SK-N-SH treated with all-trans-retinoic acid at 6 μM for 48 hours (cell line): Measurements from ENCODE around the gene CCNA1.

Source experiments
- ATAC-seq: fragments of 200-7000 bp; cut with Tn5 transposase; 3 replicates; pipeline ENCODE4 v1.9.1; 2020; ENCODE audit warnings: mild to moderate bottlenecking, moderate library complexity
- ARNTL ChIP-seq: fragments of 450-650 bp; formaldehyde crosslinking; IDR thresholded peaks from 2 replicates; pipeline ENCODE4 v1.5.0; 2020; ENCODE audit warnings: low read depth, mild to moderate bottlenecking, moderate library complexity, borderline replicate concordance
- CSDC2 ChIP-seq: fragments of 250-450 bp; sonication (Bioruptor Pico); IDR thresholded peaks from 2 replicates; pipeline ENCODE4 v1.5.0; 2020; ENCODE audit warnings: mild to moderate bottlenecking, moderate library complexity
- ESRRG ChIP-seq: fragments of 250-450 bp; sonication (Bioruptor Pico); IDR thresholded peaks from 2 replicates; pipeline ENCODE4 v1.6.1; 2021; ENCODE audit warnings: mild to moderate bottlenecking
- GLIS3 ChIP-seq: fragments of 250-450 bp; sonication (Bioruptor Pico); IDR thresholded peaks from 2 replicates; pipeline ENCODE4 v1.5.0; 2020; ENCODE audit warnings: mild to moderate bottlenecking, moderate library complexity
- ISL1 ChIP-seq: fragments of 250-450 bp; sonication (Bioruptor Pico); IDR thresholded peaks from 2 replicates; pipeline ENCODE4 v2.1.2; 2022; ENCODE audit warnings: mild to moderate bottlenecking, moderate library complexity
- OSR1 ChIP-seq: fragments of 250-450 bp; sonication (Bioruptor Pico); IDR thresholded peaks from 2 replicates; pipeline ENCODE4 v1.8.0; 2022; ENCODE audit warnings: moderate library complexity, mild to moderate bottlenecking, inconsistent platforms
- PPARA ChIP-seq: fragments of 250-450 bp; sonication (Bioruptor Pico); IDR thresholded peaks from 2 replicates; pipeline ENCODE4 v1.5.0; 2020; ENCODE audit warnings: mild to moderate bottlenecking, borderline replicate concordance
- RARB ChIP-seq: fragments of 250-450 bp; sonication (Bioruptor Pico); IDR thresholded peaks from 2 replicates; pipeline ENCODE4 v1.8.0; 2021; ENCODE audit warnings: mild to moderate bottlenecking, moderate library complexity
- SNAI2 ChIP-seq: fragments of 250-450 bp; sonication (Bioruptor Pico); IDR thresholded peaks from 2 replicates; pipeline ENCODE4 v1.5.0; 2020; ENCODE audit warnings: mild to moderate bottlenecking, moderate library complexity
- TCF4 ChIP-seq: fragments of 250-450 bp; sonication (Bioruptor Pico); IDR thresholded peaks from 2 replicates; pipeline ENCODE4 v1.8.0; 2021; ENCODE audit warnings: mild to moderate bottlenecking, moderate library complexity, borderline replicate concordance
- TOX ChIP-seq: fragments of 250-450 bp; sonication (Bioruptor Pico); IDR thresholded peaks from 2 replicates; pipeline ENCODE4 v1.8.0; 2021; ENCODE audit warnings: mild to moderate bottlenecking, moderate library complexity, borderline replicate concordance
- ZC3H10 ChIP-seq: fragments of 250-450 bp; sonication (Bioruptor Pico); IDR thresholded peaks from 2 replicates; pipeline ENCODE4 v1.5.1; 2021; ENCODE audit warnings: mild to moderate bottlenecking, moderate library complexity
- ZFP3 ChIP-seq: fragments of 250-450 bp; sonication (Bioruptor Pico); IDR thresholded peaks from 2 replicates; pipeline ENCODE4 v1.5.0; 2020; ENCODE audit warnings: mild to moderate bottlenecking, moderate library complexity
- ZFP30 ChIP-seq: fragments of 450-650 bp; formaldehyde crosslinking; IDR thresholded peaks from 2 replicates; pipeline ENCODE4 v1.5.0; 2022; ENCODE audit warnings: mild to moderate bottlenecking, moderate library complexity
- ZNF565 ChIP-seq: fragments of 450-650 bp; formaldehyde crosslinking; conservative IDR thresholded peaks from 2 replicates; pipeline ENCODE4 v1.5.0; 2020; ENCODE audit warnings: low read depth, mild to moderate bottlenecking, moderate library complexity
- ZNF70 ChIP-seq: fragments of 450-650 bp; formaldehyde crosslinking; IDR thresholded peaks from 2 replicates; pipeline ENCODE4 v1.5.0; 2020; ENCODE audit warnings: mild to moderate bottlenecking, moderate library complexity
- ZNF8 ChIP-seq: fragments of 450-650 bp; formaldehyde crosslinking; IDR thresholded peaks from 2 replicates; pipeline ENCODE4 v1.5.0; 2020; ENCODE audit warnings: mild to moderate bottlenecking, moderate library complexity
- TF ChIP-seq, protein P1 (sequence below): fragments of 250-450 bp; sonication (Bioruptor Pico); IDR thresholded peaks from 2 replicates; pipeline ENCODE4 v1.8.0; 2020; ENCODE audit warnings: mild to moderate bottlenecking, moderate library complexity, borderline replicate concordance
- TF ChIP-seq, protein P2 (sequence below): fragments of 250-450 bp; sonication (Bioruptor Pico); IDR thresholded peaks from 2 replicates; pipeline ENCODE4 v1.5.0; 2020; ENCODE audit warnings: mild to moderate bottlenecking, moderate library complexity
- TF ChIP-seq, protein P3 (sequence below): fragments of 250-450 bp; sonication (Bioruptor Pico); IDR thresholded peaks from 2 replicates; pipeline ENCODE4 v1.5.1; 2021; ENCODE audit warnings: mild to moderate bottlenecking, moderate library complexity
- TF ChIP-seq, protein P4 (sequence below): fragments of 250-450 bp; sonication (Bioruptor Pico); IDR thresholded peaks from 2 replicates; pipeline ENCODE4 v1.5.1; 2020; ENCODE audit warnings: low read depth, mild to moderate bottlenecking, moderate library complexity
- TF ChIP-seq, protein P5 (sequence below): fragments of 250-450 bp; sonication (Bioruptor Pico); IDR thresholded peaks from 2 replicates; pipeline ENCODE4 v1.8.0; 2021; ENCODE audit warnings: low read depth, mild to moderate bottlenecking, moderate library complexity, borderline replicate concordance

CCNA1 gene

DNA sequence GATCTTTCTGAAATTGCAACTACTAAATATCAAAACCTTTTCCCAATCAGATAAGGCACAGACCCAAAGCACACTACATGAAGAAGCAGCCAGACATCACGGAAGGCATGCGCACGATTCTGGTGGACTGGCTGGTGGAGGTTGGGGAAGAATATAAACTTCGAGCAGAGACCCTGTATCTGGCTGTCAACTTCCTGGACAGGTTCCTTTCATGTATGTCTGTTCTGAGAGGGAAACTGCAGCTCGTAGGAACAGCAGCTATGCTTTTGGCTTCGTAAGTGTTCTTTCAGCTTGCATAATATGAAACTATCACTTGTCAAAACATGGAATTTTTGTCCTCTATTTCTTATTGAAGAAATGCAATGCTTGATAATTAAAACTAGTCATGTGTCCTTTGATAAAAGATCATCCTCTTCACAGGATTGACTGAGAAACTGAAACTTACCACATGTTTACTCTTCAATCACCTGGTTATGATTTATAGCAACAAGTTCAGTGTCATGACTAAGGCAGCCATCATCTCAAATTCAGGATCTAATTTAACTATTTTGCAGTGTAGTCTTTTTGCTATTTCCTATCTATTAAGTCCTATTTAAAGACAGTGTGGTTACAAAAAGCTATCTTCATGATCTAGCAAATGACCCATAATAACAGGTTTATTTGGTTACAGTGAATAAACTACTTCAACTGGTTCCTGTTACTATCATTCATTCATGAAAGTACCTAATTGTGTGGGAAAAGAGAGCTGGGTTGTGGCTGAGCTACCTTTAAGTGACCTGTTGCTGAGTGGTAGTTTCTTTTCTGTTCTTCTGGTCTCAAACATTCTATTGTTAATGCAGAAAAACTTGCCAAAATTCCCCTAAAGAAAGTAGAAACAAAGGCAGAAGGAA, 6.5 kb downstream of the CCNA1 start:
- no peak for TF ChIP-seq ZC3H10 (CRISPR knock-in tag)
- no peak for TF ChIP-seq CSDC2 (CRISPR knock-in tag)
- TF ChIP-seq ZNF70 (CRISPR knock-in tag): no peak
- TF ChIP-seq ZFP3 (CRISPR knock-in tag): no peak
- TF ChIP-seq ESRRG (CRISPR knock-in tag): no peak
- TF ChIP-seq ZNF565 (CRISPR knock-in tag): no peak
- TF ChIP-seq, protein P1, sequence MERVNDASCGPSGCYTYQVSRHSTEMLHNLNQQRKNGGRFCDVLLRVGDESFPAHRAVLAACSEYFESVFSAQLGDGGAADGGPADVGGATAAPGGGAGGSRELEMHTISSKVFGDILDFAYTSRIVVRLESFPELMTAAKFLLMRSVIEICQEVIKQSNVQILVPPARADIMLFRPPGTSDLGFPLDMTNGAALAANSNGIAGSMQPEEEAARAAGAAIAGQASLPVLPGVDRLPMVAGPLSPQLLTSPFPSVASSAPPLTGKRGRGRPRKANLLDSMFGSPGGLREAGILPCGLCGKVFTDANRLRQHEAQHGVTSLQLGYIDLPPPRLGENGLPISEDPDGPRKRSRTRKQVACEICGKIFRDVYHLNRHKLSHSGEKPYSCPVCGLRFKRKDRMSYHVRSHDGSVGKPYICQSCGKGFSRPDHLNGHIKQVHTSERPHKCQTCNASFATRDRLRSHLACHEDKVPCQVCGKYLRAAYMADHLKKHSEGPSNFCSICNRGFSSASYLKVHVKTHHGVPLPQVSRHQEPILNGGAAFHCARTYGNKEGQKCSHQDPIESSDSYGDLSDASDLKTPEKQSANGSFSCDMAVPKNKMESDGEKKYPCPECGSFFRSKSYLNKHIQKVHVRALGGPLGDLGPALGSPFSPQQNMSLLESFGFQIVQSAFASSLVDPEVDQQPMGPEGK (CRISPR knock-in tag): no peak
- TF ChIP-seq, protein P2, sequence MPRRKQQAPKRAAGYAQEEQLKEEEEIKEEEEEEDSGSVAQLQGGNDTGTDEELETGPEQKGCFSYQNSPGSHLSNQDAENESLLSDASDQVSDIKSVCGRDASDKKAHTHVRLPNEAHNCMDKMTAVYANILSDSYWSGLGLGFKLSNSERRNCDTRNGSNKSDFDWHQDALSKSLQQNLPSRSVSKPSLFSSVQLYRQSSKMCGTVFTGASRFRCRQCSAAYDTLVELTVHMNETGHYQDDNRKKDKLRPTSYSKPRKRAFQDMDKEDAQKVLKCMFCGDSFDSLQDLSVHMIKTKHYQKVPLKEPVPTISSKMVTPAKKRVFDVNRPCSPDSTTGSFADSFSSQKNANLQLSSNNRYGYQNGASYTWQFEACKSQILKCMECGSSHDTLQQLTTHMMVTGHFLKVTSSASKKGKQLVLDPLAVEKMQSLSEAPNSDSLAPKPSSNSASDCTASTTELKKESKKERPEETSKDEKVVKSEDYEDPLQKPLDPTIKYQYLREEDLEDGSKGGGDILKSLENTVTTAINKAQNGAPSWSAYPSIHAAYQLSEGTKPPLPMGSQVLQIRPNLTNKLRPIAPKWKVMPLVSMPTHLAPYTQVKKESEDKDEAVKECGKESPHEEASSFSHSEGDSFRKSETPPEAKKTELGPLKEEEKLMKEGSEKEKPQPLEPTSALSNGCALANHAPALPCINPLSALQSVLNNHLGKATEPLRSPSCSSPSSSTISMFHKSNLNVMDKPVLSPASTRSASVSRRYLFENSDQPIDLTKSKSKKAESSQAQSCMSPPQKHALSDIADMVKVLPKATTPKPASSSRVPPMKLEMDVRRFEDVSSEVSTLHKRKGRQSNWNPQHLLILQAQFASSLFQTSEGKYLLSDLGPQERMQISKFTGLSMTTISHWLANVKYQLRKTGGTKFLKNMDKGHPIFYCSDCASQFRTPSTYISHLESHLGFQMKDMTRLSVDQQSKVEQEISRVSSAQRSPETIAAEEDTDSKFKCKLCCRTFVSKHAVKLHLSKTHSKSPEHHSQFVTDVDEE (CRISPR knock-in tag): no peak
- TF ChIP-seq, protein P3, sequence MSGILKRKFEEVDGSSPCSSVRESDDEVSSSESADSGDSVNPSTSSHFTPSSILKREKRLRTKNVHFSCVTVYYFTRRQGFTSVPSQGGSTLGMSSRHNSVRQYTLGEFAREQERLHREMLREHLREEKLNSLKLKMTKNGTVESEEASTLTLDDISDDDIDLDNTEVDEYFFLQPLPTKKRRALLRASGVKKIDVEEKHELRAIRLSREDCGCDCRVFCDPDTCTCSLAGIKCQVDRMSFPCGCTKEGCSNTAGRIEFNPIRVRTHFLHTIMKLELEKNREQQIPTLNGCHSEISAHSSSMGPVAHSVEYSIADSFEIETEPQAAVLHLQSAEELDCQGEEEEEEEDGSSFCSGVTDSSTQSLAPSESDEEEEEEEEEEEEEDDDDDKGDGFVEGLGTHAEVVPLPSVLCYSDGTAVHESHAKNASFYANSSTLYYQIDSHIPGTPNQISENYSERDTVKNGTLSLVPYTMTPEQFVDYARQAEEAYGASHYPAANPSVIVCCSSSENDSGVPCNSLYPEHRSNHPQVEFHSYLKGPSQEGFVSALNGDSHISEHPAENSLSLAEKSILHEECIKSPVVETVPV (CRISPR knock-in tag): no peak
- no peak for TF ChIP-seq ARNTL (CRISPR knock-in tag)
- no peak for TF ChIP-seq TCF4 (CRISPR knock-in tag)
- TF ChIP-seq SNAI2 (CRISPR knock-in tag): no peak
- TF ChIP-seq ZFP30 (CRISPR knock-in tag): no peak
- TF ChIP-seq RARB: no peak
- TF ChIP-seq ZNF8 (CRISPR knock-in tag): no peak
- no peak for ATAC-seq

DNA sequence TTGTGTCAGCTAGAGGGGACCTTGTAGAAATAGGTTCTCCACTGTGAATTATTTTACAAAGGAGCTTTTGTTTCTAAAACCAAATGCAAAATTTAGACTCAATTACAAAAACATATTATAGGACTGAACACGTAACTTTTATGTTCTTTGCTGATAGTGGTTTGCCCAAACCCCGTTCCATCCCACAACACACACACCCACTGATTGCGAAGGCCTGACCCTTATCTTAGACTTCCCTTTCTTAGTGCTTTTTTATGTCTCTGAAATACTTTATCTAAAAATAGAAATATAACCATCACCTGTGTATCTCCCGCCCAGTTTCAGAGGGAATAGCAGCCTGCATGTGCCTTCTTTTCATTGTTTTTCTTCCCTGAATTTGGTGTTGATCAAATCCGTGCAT, 13.0 kb downstream of the CCNA1 start:
- TF ChIP-seq CSDC2 (CRISPR knock-in tag) (no peak), TCF4 (CRISPR knock-in tag) (no peak), ZC3H10 (CRISPR knock-in tag) (no peak)
- TF ChIP-seq, protein P4, sequence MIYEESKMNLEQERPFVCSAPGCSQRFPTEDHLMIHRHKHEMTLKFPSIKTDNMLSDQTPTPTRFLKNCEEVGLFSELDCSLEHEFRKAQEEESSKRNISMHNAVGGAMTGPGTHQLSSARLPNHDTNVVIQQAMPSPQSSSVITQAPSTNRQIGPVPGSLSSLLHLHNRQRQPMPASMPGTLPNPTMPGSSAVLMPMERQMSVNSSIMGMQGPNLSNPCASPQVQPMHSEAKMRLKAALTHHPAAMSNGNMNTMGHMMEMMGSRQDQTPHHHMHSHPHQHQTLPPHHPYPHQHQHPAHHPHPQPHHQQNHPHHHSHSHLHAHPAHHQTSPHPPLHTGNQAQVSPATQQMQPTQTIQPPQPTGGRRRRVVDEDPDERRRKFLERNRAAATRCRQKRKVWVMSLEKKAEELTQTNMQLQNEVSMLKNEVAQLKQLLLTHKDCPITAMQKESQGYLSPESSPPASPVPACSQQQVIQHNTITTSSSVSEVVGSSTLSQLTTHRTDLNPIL (CRISPR knock-in tag): no peak
- TF ChIP-seq, protein P5, sequence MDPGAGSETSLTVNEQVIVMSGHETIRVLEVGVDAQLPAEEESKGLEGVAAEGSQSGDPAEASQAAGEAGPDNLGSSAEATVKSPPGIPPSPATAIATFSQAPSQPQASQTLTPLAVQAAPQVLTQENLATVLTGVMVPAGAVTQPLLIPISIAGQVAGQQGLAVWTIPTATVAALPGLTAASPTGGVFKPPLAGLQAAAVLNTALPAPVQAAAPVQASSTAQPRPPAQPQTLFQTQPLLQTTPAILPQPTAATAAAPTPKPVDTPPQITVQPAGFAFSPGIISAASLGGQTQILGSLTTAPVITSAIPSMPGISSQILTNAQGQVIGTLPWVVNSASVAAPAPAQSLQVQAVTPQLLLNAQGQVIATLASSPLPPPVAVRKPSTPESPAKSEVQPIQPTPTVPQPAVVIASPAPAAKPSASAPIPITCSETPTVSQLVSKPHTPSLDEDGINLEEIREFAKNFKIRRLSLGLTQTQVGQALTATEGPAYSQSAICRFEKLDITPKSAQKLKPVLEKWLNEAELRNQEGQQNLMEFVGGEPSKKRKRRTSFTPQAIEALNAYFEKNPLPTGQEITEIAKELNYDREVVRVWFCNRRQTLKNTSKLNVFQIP: no peak
- TF ChIP-seq, all 23 proteins: peak for 0
- no peak for ATAC-seq

DNA sequence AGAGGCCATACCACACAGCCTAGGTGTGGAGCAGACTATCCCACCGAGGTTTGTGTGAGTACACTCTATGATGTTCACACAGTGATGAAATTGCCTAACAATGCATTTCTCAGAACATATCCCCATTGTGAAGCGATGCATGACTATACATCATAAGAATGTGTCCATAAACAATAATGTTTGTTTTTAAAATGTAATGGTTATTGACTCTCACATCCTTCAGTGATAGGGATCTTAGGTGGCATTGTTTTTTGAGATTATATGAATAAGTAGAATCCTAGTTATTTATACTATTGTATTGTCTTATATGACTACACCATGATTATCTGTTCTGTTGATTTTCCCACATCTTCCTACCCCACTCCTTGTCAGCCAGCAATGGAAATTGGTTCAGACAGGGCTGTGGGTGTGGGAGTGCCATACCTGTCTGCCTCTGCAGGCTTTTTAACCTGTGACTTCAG, 13.6 kb downstream of the CCNA1 start:
- ATAC-seq: no peak
- TF ChIP-seq CSDC2 (CRISPR knock-in tag) (no peak), RARB (no peak), ZNF565 (CRISPR knock-in tag) (no peak), TOX (CRISPR knock-in tag) (no peak), ZFP30 (CRISPR knock-in tag) (no peak), ISL1 (CRISPR knock-in tag) (no peak), ZC3H10 (CRISPR knock-in tag) (no peak), ZFP3 (CRISPR knock-in tag) (no peak), ARNTL (CRISPR knock-in tag) (no peak), OSR1 (CRISPR knock-in tag) (no peak), TCF4 (CRISPR knock-in tag) (no peak), ZNF8 (CRISPR knock-in tag) (no peak), PPARA (CRISPR knock-in tag) (no peak), ESRRG (CRISPR knock-in tag) (no peak), GLIS3 (CRISPR knock-in tag) (no peak)
- TF ChIP-seq, protein P4 (CRISPR knock-in tag): no peak
- TF ChIP-seq, protein P3 (CRISPR knock-in tag): no peak
